ENCODE data around the gene IDH2. TPM values are rescaled to one million over a fixed set of nuclear protein-coding genes. Genes with fewer than 3 reads are reported as not detected.

IDH2 gene
- total and polyA plus RNA-seq, 2 of the 4 experiments (the other 2 are of a cell fraction) = 84.9 to 118 TPM

- dilution Hi-C loops (cut with HindIII; ENCODE audit: low sequenced_read_pairs, unreplicated experiment) (no loop called here), intact Hi-C loops (cut with micrococcal nuclease) (no loop called here), in situ Hi-C loops (cut with MboI; ENCODE audit: low sequenced_read_pairs) (no loop called here)
- Histone ChIP-seq H3K27me3 (ENCODE audit: control insufficient read depth, insufficient read depth, low read length) (no peaks in the 10 kb centered on the region), H3K23ac (ENCODE audit: low read depth, low read length) (no peak overlapping the region), H3K4me3 (ENCODE audit: insufficient read depth, low read depth, low read length) (no peak overlapping the region), H3K27ac (ENCODE audit: insufficient read depth, low read length) (no peak overlapping the region), H4K8ac (ENCODE audit: low read depth in 2 of 2, low read length in 2 of 2) (0 out of 4 replicates have a peak overlapping the region, but pooled peaks of 1 of the 2 experiments have one; percentile 66), H3K18ac (ENCODE audit: low read depth, low read length) (no peak overlapping the region), H4K5ac (ENCODE audit: low read depth, low read length) (no peak overlapping the region), H3K4ac (ENCODE audit: low read depth, low read length) (no peak overlapping the region), H3K56ac (ENCODE audit: extremely low read depth, insufficient read depth, low read length) (no peak overlapping the region), H3K4me1 (ENCODE audit: control insufficient read depth, insufficient read depth, low read length) (peaks cover 1% of the 10 kb centered on the region; the same call in 1 of the 2 replicates), H3K9me1 (ENCODE audit: insufficient read depth, low read length) (peaks cover 35% of the 10 kb centered on the region), H2AK5ac (ENCODE audit: low read depth, low read length) (no peak overlapping the region), H2BK15ac (ENCODE audit: low read depth, low read length) (no peak overlapping the region), H2AK9ac (replicated peaks; ENCODE audit: low read depth, low read length, poor library complexity) (no peak overlapping the region), H3K9me3 (ENCODE audit: control insufficient read depth, insufficient read depth, low read length) (no peaks in the 10 kb centered on the region), H4K20me1 (ENCODE audit: insufficient read depth, low read length) (peaks cover 27% of the 10 kb centered on the region), H2BK5ac (ENCODE audit: low read depth, low read length, poor library complexity, severe bottlenecking) (no peak overlapping the region), H2BK20ac (ENCODE audit: low read depth, low read length) (no peak overlapping the region), H4K91ac (ENCODE audit: insufficient read depth, low read depth, low read length) (no peak overlapping the region), H3K4me2 (ENCODE audit: low read depth, low read length) (no peak overlapping the region), H2AFZ (replicated peaks; ENCODE audit: low read length, poor library complexity) (no peak overlapping the region), H3K9ac (ENCODE audit: low read depth, low read length) (no peak overlapping the region), H3K36me3 (ENCODE audit: control insufficient read depth, insufficient read depth, low read length) (no peaks in the 10 kb centered on the region), H3K79me1 (ENCODE audit: low read depth in 1 of 2, low read length in 2 of 2) (peaks cover 19 to 59% of the 10 kb centered on the region in 2 experiments), H2BK120ac (ENCODE audit: low read depth, low read length) (no peak overlapping the region), H3K14ac (replicated peaks; ENCODE audit: low read depth, low read length) (no peak overlapping the region)
- TF ChIP-seq CHD1 (IDR thresholded peaks at IDR 0.05; ENCODE audit: low read depth, low read length) (no peak), FOS (IDR thresholded peaks at IDR 0.05; ENCODE audit: low read depth, low read length) (no peak), SMC3 (IDR thresholded peaks at IDR 0.05; ENCODE audit: low read depth, low read length) (no peak), MXI1 (IDR thresholded peaks at IDR 0.05; ENCODE audit: borderline replicate concordance, low read depth, low read length) (no peak), USF2 (IDR thresholded peaks at IDR 0.05; ENCODE audit: low read depth, low read length) (no peak), RAD21 (IDR thresholded peaks at IDR 0.05; ENCODE audit: low read length) (no peak), NFE2L2 (IDR thresholded peaks at IDR 0.05; ENCODE audit: low read depth, low read length) (no peak), RFX5 (IDR thresholded peaks at IDR 0.05; ENCODE audit: low read depth, low read length) (no peak), POLR2A (IDR thresholded peaks at IDR 0.05; ENCODE audit: low read depth, low read length) (no peak), MAFK (IDR thresholded peaks at IDR 0.05; ENCODE audit: low read depth, low read length) (no peak), RCOR1 (IDR thresholded peaks at IDR 0.05; ENCODE audit: insufficient replicate concordance, low read length) (no peak), BHLHE40 (IDR thresholded peaks at IDR 0.05; ENCODE audit: low read depth, low read length) (no peak), MAZ (IDR thresholded peaks at IDR 0.05; ENCODE audit: borderline replicate concordance, low read depth, low read length) (no peak), CEBPB (IDR thresholded peaks at IDR 0.05; ENCODE audit: low read depth, low read length) (no peak)
- TF ChIP-seq, protein P1, sequence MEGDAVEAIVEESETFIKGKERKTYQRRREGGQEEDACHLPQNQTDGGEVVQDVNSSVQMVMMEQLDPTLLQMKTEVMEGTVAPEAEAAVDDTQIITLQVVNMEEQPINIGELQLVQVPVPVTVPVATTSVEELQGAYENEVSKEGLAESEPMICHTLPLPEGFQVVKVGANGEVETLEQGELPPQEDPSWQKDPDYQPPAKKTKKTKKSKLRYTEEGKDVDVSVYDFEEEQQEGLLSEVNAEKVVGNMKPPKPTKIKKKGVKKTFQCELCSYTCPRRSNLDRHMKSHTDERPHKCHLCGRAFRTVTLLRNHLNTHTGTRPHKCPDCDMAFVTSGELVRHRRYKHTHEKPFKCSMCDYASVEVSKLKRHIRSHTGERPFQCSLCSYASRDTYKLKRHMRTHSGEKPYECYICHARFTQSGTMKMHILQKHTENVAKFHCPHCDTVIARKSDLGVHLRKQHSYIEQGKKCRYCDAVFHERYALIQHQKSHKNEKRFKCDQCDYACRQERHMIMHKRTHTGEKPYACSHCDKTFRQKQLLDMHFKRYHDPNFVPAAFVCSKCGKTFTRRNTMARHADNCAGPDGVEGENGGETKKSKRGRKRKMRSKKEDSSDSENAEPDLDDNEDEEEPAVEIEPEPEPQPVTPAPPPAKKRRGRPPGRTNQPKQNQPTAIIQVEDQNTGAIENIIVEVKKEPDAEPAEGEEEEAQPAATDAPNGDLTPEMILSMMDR (conservative IDR thresholded peaks at IDR 0.05; ENCODE audit: low read depth, low read length) = no peak
- CTCF ChIA-PET = no interaction called here
- 43% methylated on average over 2 of the region's 7 CpGs; no CpG with 5 or more reads in 1 of the 2 experiments for WGBS, 2 experiments (ENCODE audit: extremely low coverage in 2 of 2, insufficient read length in 1 of 2)
- BruUV-seq (replicated peaks) = no TSS peak
- no peak for DNase-seq
- peak; percentile 33; the same call in 1 of the 2 replicates for ATAC-seq (ENCODE audit: low read depth)
- POLR2A ChIA-PET (ENCODE audit: unreplicated experiment) = interaction anchor here (0.6 kb wide), 1 partner anchor 121 kb away, joined by 3 read pairs; no protein-coding TSS in a partner anchor
Observed at GRCh38 chr15:90054618-90055097, 47.6 kb downstream of the IDH2 start.
